DOHH2 (cell line): ENCODE data around the gene MACROD2.

ENCODE experiments used
- CTCF ChIP-seq: fragments of 200-600 bp; sonication (generic); IDR thresholded peaks from one replicate; pipeline ENCODE4 v1.5.1; 2014; ENCODE audit warnings: antibody characterized with exemption, mild to moderate bottlenecking, low read depth, low read length; ENCODE audit not compliant: poor library complexity, severe bottlenecking
- EZH2phosphoT487 ChIP-seq: fragments of 200-600 bp; sonication (generic); IDR thresholded peaks from 2 replicates; pipeline ENCODE4 v1.6.1; 2017; ENCODE audit warnings: borderline replicate concordance, mild to moderate bottlenecking, antibody characterized with exemption, low read length, moderate library complexity, mixed read lengths

GRCh38 chr20:15302075-15302474, 1306.8 kb downstream of the MACROD2 start:
- TF ChIP-seq CTCF (no peak), EZH2phosphoT487 (no peak)
